GM11168 (cell line): ENCODE measurements around the gene SELE.

Experiments used
- in situ Hi-C: fragments of 300-500 bp; cut with MboI; formaldehyde crosslinking; loops from one replicate; pipeline ENCODE4 v1.12.0; 2022; ENCODE audit warnings: low sequenced_read_pairs; ENCODE audit not compliant: unreplicated experiment

The SELE gene, protein sequence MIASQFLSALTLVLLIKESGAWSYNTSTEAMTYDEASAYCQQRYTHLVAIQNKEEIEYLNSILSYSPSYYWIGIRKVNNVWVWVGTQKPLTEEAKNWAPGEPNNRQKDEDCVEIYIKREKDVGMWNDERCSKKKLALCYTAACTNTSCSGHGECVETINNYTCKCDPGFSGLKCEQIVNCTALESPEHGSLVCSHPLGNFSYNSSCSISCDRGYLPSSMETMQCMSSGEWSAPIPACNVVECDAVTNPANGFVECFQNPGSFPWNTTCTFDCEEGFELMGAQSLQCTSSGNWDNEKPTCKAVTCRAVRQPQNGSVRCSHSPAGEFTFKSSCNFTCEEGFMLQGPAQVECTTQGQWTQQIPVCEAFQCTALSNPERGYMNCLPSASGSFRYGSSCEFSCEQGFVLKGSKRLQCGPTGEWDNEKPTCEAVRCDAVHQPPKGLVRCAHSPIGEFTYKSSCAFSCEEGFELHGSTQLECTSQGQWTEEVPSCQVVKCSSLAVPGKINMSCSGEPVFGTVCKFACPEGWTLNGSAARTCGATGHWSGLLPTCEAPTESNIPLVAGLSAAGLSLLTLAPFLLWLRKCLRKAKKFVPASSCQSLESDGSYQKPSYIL

DNA sequence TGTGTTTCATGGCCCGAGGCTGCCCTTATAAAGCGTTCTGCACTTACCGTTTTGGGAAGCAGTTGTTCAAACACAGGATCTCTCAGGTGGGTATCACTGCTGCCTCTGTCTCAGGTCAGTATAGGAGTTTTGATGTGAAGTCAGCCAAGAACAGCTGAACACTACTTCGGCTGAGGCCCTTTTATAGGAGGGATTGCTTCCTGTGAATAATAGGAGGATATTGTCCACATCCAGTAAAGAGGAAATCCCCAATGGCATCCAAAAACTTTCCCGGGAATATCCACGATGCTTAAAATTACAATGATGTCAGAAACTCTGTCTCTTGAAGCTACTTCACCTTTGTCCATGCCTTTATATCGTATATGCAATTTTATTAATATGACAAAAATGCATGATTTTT, at the start of gene SELE:
Gene SELE (minus strand): TSS at position 156 of the 400 bp plus-strand sequence. CDS start 467 bp downstream, outside the sequence.
- in situ Hi-C loops = no loop called here

DNA sequence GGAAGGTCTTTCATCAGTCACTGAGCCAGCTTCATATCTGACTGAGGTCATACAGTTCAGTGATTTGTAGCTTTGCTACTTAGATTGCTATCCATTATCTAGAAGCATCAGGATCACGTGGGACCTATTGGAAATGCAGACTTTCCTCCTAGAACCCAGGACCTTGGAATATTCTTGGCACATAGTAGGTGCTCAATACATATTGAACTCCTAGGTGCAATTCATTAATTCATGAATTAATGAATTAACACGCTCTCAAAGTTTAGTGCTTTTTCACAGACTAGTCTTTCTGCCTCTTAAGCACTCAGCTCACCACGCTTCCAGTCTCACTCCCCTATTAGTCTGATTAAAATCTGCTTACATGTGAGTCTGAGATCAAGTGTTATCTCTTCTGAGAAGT, 48.7 kb upstream of the SELE start:
- in situ Hi-C loops = no loop called here

DNA sequence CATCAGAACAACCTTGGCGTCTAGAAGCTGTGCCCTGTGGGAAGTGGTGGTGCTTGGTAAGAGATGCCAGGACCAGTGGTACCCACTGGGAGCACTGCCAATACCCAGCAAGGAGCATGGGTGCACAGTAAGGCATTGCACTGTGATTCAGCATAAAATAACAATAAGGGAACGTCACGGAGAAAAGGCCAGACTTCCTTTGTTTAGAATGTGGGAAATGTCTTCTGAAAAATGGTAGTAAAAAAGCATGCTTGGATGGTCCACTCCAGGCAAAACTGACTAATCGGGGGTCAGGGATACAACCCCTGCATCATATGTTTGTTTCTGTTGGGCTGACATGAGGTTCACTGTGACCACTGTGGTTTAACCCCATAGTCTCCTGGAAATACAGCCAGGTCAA, 46.1 kb upstream of the SELE start:
- in situ Hi-C loops = no loop called here

DNA sequence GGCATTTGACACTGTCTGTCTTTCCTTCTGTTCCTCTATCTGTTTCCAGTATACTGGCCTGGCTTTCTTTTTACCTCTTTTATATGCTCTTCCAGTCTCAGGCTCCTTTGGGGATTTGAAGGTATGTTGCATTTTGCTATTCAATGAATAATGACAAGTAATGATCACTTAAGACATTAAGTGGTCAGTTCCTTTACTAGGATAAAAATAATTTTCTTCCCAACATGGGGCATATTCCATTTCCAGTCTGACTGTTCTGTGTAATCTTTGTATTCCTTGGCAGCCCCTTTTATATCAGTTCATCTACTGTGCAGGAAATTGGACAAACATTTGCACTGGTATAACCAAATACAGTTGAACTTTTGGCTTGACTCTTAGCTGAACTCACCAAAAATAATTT, 45.3 kb upstream of the SELE start:
- in situ Hi-C loops = no loop called here

DNA sequence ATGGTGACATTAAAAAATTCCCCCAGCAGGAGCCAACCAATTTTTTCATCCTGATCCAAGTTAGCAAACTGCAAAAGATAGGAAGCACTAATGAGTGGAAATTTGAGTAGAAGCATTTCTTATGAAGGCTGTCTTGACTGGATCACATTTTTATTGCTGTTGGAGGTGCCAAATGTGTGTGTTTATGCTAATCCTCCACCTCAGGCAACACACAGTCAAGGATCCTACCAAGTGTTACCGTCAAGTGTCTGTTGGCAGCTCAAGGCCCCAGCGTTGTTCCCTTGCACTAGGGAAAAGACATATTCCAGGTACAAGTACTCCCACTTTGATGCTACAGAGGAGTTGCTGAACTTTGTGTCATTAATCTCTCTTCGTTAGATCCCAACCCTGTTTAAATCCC, 42.6 kb upstream of the SELE start:
- in situ Hi-C loops = no loop called here

DNA sequence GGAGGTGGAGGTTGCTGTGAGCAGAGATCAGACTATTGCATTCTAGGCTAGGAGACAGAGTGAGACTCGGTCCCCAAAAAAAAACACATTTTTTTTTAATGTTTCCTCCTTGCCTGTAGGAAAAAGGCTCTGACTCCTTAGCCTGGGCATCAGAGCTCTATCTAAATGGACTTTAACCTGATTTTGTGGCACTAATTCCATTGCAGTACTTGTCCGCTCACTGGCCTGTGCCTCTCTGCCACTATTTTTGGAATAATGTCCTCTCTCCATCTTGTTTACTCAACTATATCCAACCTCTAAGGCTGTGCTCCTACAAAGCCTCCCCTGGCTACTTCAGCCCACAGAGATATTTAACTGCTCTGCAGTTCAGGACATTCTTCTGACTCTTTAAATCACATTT, 34.3 kb upstream of the SELE start:
- in situ Hi-C loops = no loop called here

DNA sequence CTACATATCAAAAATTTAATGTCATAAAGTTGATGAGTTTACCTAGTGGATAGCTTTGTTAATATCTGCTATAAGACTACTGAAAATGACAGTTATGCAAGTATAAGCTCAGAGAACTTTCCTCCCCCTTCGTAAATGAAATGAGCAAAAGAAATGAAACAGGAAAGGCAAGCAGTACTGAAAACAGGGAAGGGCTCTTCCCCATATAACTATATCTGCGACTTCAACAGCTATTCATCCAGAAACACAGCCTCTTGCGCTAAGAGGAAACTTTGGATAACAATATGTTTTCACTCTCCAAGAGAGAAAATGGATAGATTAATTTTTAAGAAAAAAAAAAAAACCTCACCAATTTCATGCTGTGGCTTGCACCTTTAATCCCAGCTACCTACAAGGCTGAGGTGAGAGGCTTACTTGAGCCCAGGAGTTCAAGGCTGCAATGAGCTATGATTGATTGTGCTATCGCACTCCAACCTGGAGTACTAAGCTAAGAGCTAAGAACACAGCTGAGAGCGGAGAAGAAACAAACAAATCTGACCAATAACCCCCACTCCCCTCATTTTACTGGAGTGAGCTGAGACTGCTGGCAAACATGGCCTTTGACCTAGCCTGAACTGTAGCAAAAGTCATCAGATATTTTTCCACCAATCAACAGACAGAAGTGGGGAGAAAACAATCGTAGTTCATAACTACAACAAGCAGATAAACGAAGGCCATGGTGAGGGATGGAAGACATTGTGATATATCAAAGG, 31.9 kb upstream of the SELE start:
- in situ Hi-C loops = no loop called here

DNA sequence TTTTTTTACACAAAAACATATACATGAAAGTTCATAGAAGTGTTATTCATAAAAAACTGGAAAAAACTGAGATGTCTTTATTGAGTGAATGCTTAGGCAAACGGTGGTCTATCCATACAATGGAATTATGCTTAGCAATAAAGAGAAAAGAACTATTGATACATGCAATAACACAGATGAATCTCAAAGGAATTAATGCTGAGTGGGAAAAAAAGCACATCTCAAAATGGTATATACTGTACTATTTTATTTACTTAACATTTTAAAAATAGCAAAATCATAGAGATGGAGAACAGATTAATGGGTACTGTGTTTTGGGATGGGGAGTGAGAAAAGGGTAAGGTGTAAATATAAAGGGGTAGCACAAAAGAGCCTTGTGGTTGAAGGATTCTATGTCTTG, 31.0 kb upstream of the SELE start:
- in situ Hi-C loops = no loop called here

DNA sequence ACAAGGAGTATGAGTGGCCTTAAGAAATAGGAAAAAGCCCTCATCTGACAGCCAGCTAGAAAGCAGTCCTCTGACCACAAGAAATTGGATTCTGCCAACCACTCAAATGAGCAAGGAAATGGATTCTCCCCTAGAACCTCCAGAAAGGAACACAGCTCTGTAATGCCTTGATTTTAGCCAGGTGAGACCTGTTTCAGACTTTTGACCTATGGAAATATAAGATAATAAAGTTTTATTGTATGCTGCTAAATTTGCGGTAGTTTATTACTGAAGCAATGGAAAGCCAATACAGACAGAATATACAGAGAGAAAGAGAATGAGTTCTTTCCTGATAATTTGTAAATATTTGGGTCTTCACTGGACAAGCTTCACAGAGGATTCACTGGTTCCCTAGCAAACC, 28.8 kb upstream of the SELE start:
- in situ Hi-C loops = no loop called here

DNA sequence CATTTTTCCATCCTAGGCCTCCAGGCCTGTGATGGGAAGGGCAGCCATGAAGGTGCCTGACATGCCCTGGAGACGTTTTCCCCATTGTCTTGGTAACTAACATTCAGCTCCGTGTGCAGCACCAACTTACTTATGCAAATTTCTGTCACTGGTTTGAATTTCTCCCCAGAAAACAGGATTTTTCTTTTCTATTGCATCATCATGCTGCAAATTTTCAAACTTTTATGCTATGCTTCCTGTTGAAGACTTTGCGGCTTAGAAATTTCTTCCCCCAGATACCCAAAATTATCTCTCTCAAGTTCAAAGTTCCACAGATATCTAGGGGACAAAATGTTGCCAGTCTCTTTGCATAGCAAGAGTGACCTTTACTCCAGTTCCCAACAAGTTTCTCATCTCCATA, 25.2 kb upstream of the SELE start:
- in situ Hi-C loops = no loop called here

DNA sequence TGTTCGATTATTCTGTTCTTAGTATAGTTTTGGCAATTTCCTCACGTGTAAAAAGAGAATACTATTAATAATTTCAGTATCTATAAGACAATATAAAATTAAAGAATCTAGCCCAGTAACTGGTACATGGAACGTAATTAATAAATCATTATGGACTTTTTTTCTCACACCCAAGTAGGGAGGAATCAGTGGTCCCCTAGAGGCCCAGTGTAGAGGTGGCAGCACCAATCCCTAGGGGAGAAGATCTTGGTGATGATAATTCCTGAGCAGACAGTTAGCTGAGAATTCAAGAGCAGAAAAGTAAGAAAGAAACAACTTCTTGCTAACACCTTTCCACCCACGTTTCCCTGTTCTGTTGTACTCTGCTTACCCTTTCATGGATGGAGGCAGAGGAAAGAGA, 19.7 kb upstream of the SELE start:
- in situ Hi-C loops = no loop called here

DNA sequence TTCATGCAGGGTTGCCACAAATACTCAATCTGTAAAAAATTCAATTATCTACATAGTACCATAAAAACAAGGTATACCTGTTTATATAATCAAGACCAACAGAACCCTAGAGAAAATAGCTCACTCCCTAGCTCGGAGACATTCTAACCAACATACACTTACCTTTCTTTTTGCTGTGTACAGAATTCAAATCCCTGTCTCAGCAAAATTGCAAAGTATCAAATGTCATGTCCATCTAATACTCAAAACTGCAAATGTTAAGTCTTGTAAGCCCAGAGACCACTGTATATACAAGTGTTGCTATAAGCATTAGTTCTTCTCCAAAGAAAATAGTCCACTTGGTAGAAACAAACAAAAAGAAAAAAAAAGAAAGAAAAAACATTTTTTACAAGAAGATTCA, 16.2 kb upstream of the SELE start:
- in situ Hi-C loops = no loop called here

DNA sequence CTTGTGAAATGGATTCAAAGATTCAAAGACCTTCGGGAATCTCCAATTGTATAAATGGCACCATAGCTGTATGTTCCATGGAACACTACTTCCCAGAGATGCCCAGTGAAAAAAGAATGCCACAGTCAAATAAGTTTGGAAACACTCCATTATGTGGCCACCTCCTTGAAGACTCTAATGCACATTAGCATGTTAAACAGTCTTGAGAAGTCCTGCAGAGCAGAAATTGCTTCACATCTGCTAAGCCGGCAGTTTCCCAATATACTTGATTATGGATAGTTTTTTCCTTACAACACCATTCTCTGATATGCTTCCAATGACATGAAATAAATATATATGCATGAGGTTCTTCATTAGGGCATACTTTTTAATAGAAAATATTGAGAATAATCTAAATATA, 12.7 kb upstream of the SELE start:
- in situ Hi-C loops = no loop called here

DNA sequence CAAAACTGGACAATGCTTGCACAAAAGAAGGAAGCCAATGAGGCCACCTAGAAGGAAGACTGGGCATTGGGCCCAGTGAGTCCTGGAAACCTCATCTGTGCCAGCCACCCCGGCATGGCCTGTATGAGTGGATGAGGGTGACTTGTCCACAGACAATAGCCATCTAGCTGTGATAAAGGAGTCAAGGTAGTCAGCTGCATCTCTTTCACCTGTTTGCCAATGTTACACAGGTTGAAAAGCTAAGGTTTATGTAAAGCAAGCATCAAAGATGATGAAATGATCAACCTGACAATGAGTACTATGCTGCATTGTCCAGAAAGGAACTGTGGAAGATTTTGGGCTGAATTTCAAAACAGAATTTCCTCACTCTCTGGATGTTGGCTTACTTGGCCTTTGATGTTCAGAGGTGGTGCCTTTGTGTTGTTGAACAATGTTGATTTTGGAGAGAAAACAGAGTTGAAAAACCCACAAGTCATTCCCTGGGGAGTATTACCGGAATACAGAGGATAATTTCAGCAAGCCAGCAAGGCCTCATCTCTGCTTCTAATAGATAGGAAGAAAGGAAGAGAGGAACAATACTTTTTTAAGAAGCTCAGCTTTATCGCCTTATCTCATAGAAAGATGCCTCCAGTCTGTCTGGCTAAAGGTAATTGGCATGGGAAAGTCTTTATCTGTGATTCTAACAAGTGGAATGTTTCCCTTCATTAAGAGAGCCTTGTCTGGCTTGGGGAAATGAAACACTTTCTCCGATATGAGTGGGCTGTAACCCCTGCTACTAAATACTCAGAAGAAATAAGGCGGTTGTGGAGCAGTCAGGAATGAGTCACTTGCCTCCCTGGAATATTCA, 11.4 kb upstream of the SELE start:
- in situ Hi-C loops = no loop called here

DNA sequence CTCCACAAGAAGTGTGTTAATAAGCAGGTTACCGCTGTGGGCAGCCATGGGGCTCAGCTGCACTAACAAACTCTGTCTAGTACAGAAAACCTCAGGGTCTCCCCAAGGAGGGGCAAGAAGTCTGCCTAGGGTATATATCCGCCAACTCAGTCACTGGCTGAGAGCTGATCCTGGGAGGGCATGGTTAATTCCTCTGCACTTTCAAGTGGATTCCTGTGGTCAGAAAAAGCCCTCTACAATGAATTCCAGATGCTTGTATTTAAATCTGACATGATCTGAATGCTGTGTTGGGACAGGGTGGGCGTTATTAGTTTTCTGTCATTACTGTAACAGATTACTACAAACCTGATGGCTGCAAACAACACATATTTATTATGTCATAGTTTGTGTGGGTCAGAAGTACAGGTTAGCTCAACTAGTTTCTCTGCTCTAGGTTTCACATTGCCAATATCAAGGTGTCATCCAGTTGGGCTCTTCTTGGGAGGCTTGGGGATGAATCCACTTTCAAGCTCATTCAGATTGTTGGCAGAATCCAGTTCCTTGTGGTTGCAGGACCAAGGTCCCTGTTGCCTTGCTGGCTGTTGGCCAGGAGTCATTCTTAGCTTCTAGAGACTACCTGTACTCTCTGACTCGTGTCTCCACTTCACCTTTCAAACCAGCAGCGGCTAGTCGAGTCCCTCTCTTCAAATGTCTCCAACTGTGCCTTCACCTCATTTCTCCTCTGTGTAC, 8.0 kb upstream of the SELE start:
- in situ Hi-C loops = no loop called here

DNA sequence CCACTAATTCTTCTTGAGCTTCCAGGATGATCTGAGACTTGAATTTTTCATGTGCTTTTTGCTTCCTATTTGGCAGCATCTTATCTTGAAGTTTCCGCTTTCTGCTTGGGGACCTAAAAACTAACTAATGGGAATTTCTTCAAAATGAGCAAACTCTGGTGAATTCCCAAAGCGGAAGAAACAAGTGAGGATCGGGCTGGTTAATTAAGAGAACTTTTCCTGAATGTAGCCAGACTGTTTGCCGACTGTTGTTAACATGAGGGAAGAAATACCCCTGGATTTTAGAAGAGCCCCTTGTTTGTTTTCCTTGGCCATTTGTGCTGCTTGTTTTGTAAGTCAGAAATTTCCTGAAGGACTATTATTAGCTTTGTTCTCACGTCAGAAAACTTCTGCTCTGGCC, 6.1 kb upstream of the SELE start:
- in situ Hi-C loops = no loop called here

DNA sequence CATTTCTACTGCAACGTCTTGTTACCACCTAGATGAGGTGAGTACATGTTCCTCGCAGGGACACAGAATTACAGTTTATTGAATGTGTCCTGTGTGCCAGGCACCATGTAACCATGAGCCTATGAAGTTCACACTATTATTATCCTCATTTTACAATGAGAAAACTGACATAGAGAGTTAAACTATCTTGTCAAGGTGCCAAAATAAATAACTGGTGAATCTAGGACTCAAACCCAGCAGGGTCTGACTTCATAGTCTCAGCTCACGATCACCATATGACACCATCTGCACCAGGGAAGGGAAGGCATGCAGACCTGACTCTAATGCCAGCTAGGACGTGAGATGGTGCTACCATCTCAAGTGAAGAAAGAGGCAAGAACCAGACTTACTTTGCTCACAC, 2.4 kb downstream of the SELE start:
- in situ Hi-C loops = no loop called here

DNA sequence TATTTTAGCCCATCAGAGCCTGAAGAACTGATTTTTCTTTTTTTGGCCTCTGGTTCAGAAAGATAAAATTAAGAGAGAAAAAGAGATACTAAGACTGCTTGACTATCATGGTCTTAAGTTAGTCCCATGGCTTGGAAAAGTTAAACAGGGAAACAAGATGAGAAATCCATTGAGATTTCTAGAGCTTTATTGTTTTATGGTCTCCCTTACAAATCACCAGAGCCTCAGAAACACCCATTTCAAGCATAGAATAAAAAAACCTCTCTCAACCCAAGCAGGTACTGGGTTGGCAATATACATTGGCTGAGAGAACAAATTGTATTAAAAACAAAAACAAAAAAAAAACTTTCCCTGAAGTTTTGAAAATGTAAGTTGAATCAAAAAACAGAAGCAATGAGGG, 3.9 kb downstream of the SELE start:
- in situ Hi-C loops = no loop called here

DNA sequence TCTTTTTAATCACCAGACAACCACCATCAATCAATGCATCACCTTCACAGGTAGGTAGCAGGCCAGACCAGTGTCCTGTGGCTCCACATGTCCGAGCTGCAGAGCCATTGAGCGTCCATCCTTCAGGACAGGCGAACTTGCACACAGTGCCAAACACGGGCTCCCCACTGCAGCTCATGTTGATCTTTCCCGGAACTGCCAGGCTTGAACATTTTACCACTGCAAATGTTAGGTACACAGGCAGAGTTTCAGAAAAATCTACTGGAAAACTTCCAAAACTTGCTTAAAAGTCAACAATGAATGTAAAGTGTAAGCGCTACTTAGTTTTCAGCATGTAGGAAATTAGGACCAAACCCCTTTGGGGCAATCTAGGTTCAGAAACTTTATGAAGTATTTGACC, 6.6 kb downstream of the SELE start:
- in situ Hi-C loops = no loop called here

DNA sequence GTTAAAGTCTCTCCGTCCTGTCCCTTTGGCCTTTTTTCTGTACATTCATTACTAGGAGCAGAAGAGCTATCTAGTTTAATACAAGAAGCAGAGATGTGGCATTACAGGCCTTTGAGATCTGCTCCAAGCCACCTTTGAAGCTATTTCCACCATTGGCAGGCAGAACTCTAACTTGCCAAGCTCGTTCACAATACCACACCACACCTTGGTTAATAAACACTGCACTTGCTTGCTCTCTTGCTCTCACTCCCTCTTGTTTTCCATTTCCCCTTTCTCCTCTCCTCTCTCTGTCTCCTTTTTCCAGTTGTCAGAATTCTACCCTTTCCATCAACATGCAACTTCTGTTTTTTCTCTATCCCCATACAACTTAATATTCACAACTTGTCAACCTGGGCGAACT, 7.0 kb downstream of the SELE start:
- in situ Hi-C loops = no loop called here
